Stimulated activated CD4-positive, alpha-beta T cell treated with anti-CD3 and anti-CD28 coated beads, Interleukin-12 subunit alpha, Interleukin-12 subunit beta, amount 100 ng/mL, for 4 hours (primary cell): ENCODE measurements around the gene RBM14.
"Not testable (repeated sequence)": the region's sequence is repeated elsewhere in the genome, so short reads cannot be mapped to it uniquely, and the experiment has no call there.

Experiments
- DNase-seq: peaks from one replicate; pipeline ENCODE4 v3.0.0-alpha.2; 2020

Gene RBM14, protein sequence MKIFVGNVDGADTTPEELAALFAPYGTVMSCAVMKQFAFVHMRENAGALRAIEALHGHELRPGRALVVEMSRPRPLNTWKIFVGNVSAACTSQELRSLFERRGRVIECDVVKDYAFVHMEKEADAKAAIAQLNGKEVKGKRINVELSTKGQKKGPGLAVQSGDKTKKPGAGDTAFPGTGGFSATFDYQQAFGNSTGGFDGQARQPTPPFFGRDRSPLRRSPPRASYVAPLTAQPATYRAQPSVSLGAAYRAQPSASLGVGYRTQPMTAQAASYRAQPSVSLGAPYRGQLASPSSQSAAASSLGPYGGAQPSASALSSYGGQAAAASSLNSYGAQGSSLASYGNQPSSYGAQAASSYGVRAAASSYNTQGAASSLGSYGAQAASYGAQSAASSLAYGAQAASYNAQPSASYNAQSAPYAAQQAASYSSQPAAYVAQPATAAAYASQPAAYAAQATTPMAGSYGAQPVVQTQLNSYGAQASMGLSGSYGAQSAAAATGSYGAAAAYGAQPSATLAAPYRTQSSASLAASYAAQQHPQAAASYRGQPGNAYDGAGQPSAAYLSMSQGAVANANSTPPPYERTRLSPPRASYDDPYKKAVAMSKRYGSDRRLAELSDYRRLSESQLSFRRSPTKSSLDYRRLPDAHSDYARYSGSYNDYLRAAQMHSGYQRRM

DNA sequence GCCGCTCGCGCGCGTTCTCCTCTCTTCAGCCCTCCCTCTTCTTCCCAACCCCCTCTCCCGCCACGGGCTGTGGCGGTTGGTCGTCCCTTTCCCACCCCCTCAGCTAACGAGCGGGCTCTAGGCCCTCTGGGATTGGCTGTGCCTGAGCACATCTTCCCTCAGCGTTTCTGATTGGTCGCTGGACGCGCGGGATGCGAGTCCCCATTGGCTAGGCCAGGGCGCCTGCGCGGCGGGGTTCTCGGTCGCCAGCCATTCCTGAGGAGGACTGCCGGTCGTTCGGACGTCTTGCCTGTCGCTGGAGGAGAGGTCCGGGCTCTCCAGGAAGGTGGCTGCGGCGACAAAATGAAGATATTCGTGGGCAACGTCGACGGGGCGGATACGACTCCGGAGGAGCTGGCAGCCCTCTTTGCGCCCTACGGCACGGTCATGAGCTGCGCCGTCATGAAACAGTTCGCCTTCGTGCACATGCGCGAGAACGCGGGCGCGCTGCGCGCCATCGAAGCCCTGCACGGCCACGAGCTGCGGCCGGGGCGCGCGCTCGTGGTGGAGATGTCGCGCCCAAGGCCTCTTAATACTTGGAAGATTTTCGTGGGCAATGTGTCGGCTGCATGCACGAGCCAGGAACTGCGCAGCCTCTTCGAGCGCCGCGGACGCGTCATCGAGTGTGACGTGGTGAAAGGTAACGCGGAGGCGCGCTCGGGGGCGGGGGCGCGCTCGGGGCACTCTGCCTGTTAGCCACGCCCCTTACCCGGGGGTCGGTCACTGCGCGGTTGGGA, at the start of gene RBM14:
TSS of gene RBM14 (plus strand) at position 252 of the 776 bp plus-strand sequence. CDS start at position 343, 91 bp downstream.
- DNase-seq: peak; percentile 98

GRCh38 chr11:66567787-66568123, 48.7 kb upstream of the RBM14 start:
- no peak for DNase-seq

DNA sequence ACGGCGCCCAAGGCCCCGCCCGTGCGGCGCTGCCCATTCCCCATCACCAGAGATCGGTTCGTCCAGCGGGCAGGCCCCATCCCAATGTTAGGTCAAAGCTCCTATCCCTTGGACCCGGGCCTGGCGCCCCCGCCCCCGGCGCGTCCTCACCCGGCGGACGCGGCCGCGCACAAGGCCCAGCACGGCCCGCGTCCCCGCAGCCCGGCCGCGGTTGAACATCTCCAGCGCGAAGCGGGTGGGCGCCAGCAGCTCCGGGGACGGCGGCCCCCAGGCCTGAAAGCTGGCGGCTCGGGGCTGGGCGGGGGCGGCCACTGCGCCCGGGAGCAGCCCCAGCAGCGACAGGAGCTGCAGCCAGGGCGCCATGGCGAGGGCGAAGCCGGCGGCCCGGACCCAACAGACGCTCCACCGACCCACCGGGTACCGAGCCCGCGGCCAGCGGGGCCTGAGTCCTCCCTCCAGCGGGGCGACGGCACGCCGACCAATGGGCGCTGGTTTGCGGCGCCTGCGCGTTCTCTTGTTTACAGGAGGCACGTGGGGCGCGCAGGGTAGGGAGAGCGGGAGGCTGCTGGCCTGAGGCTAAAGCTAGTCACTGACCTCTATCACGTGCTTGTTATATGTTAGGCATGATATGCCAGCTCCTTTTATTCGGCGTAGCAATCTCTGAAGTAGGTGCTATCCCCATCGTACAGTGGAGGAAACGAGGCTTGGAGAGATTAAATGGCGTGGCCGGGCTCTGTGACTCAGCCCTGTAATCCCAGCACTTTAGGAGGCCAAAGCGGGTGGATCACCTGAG, 48.1 kb upstream of the RBM14 start, which contains the start of gene CTSF:
TSS of gene CTSF (minus strand) at position 483 of the 793 bp plus-strand sequence. CDS start at position 363, 120 bp downstream.
- peak; percentile 72 for DNase-seq

GRCh38 chr11:66569076-66569475, 47.4 kb upstream of the RBM14 start:
- DNase-seq: no peak

DNA sequence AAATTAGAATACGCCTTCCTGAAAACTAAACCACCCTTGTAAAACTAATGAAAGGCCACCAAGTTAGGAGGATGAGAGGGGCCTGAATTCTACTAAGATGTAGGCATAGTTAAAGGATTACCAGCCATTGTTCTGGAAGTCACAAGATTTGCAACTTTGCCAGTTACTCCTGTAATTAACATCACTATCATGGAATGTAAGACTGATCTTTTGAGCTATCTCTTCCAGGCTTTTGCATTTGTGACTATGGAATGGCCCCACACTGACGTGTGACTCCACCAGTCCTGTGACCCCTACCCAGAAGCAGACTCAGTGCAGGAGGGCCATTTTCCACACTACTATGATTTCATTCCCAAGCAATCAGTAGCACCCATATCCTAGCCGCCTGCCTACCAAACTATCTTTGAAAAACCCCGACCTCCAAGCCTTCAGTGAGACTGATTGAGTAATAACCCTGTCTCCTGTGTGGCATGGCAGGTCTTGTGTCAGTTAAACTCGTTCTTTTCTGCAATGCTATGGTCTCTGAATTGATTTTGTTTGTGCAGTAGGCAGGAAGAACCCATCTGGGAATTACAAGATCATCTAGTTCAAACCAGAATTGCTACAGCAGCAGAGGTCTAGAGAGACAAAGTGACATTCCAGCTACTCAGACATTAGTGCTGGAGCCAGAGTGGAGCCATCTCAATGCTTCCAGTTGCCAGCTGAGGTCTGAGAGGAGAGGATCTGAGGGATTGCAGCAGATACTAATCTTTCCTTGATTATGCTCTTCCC, 46.2 kb upstream of the RBM14 start:
- DNase-seq: no peak

DNA sequence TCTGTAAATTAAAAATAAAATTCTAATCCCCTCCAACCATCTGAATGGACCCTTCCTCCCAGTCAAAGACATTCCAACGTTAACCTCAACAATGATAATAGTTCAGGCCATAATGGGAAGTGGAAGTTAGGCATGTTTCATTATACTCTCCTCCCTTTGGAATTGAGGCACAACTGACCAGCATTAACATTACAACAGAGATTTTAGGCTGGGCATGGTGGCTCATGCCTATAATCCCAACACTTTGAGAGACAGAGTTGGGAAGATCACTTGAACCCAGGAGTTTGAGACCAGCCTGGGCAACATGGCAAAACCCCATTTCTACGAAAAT, 45.6 kb upstream of the RBM14 start:
- DNase-seq: no peak

DNA sequence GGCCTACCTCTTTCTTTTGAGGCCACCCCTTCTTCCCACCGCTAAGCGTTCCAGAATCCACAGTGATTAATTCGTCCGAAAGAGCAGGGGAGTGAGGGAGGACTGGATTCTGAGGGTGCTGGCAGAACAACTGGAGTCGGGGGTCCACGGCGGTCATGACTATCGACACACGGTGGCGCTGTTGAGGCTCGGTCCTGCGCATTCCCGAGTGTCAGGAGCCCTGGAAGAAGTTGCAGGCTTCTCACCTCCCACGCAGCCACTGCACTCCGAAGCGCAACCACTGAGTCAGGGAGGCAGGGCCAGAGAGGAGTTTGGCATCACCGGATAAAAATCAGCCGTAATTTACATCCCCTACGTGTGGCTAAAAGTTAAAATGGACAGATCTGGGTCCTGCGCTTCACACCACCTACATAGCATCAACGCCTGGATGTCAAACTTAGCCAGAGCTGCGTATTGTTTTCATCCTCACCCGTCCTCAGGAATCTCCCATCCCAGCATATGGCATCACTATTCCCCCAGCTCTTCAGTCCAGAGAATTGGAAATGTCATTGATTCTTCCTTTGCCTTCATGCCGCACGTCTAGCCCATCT, 37.3 kb upstream of the RBM14 start:
- peak; percentile 83 for DNase-seq

- no peak for DNase-seq
Observed at GRCh38 chr11:66580803-66581202, 35.6 kb upstream of the RBM14 start.

GRCh38 chr11:66581261-66581660, 35.2 kb upstream of the RBM14 start:
- no peak for DNase-seq

DNA sequence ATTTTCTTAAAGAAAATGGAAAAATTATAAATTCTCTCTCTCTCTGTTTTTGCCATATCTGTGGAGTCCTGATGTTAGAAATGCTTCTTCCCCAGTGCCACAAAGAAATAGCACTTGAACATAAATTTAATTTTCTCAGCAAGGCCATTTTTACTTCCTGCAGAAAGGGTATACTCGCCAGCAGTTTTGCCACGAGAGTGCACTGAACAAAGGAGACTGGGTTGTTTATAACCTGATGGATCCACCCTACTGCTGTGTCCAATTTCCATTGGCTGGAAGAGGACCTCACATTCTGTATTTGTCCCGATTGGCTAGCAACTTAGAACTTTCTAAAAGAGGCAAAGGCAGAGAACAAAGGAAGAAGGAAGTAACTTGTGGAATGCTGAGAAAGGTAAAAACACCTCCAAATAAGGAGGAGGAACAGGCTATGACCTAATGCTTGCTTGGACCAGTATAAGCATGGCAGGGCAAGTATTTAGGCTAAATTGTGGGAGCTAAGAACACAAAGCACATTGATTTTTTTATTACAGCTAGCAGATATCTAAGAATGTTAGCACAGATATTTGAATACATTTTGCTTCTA, 33.8 kb upstream of the RBM14 start:
- not testable (repeated sequence) for DNase-seq

- not testable (repeated sequence) for DNase-seq
Observed at GRCh38 chr11:66585447-66585846, 31.0 kb upstream of the RBM14 start.

- no peak for DNase-seq
Observed at GRCh38 chr11:66586136-66586535, 30.3 kb upstream of the RBM14 start.

DNA sequence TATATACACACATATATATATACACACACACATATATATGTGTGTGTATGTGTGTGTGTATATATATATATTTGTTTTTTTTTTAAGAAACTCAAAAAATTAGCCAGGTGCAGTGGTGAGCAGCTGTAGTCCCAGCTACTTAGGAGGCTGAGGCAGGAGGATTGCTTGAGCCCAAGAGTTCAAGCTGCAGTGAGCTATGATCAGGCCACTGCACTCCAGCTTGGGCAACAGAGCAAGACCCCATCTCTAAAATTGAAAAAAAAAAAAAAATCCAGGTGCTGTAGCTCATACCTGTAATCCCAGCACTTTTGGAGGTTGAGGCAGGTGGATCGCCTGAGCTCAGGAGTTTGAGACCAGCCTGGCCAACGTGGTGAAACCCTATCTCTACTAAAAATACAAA, 27.1 kb upstream of the RBM14 start:
- not testable (repeated sequence) for DNase-seq

DNA sequence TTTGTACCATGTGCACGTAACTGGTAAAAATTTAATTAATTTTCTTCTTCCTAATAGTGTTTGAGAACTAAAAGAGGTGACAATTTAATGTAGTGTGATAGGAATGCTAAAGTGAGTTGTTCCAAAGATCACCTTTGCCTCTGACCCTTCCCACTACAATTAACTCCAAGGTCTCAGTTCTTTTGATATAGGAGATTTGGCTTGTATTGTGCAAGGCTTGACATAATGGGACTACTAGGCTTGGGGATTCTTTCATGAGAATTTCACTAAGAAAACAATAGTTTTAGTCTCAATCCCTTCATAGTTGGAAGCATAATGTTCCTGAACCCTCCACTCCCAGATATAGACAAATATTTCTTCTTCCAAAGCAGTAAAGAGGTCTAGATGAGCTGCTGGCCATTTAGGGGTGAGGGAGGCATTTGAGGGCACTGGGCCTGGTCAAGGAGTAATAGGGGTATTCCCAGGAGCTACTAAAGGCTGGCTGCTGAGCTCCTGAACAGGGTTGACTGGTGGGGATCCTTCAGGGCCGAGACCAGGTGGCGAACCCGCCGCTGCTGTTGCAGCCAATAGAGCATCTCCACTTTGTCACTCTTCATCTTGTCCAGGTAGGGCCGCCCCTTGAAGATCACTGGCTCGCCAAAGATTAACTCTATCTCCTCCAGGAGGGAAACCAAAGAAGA, 26.3 kb upstream of the RBM14 start:
- no peak for DNase-seq

- DNase-seq: no peak
Observed at GRCh38 chr11:66591175-66591574, 25.3 kb upstream of the RBM14 start.

- DNase-seq: peak; percentile 99
Observed at GRCh38 chr11:66592457-66593302, 23.8 kb upstream of the RBM14 start, which contains the start of the genes CCDC87 and CCS. CCDC87 (minus strand) TSS chr11:66593063; CDS start chr11:66593015, 48 bp downstream. CCS (plus strand) TSS chr11:66593185; CDS start chr11:66593262, 77 bp downstream.

GRCh38 chr11:66593303-66593635, 23.2 kb upstream of the RBM14 start:
- no peak for DNase-seq

GRCh38 chr11:66593650-66594049, 22.8 kb upstream of the RBM14 start:
- no peak for DNase-seq

GRCh38 chr11:66595245-66595904, 21.1 kb upstream of the RBM14 start:
- no peak for DNase-seq
